ENCODE measurements around the gene GALC. TPM values are rescaled to one million over a fixed set of nuclear protein-coding genes. Genes with fewer than 3 reads are reported as not detected.

The GALC gene
- total and polyA plus RNA-seq, 2 donors from 2014 or later = 13.6 to 29.4 TPM

GRCh38 chr14:87960013-87960787 is 32.8 kb downstream of the GALC start:
- DNase-seq (no peak), FAIRE-seq (no peak)
- no peaks in the 10 kb centered on the region for H3K27me3 ChIP-seq (ENCODE audit: control insufficient read depth, insufficient read depth, low read length)
- intact Hi-C loops (cut with DNase I) = no loop called here
- no peaks in the 10 kb centered on the region for H3K9me3 ChIP-seq (ENCODE audit: control insufficient read depth in 2 of 3, insufficient read depth in 1 of 3, low read length in 3 of 3)
- no peaks in the 10 kb centered on the region for H3K4me1 ChIP-seq (ENCODE audit: control insufficient read depth in 2 of 3, insufficient read depth in 2 of 3, low read depth in 1 of 3, low read length in 3 of 3)
- H3K36me3 ChIP-seq (ENCODE audit: control insufficient read depth in 2 of 3, insufficient read depth in 3 of 3, low read length in 3 of 3) = peaks cover 5 to 10% (median 9%) of the 10 kb centered on the region in 3 donors
- TF ChIP-seq CTCF (IDR thresholded peaks at IDR 0.05; ENCODE audit: borderline replicate concordance, extremely low read depth, insufficient read depth) = no peak
- H3K4me3 ChIP-seq (ENCODE audit: low read length in 3 of 3) = no peak overlapping the region
- no peak overlapping the region for H3K9ac ChIP-seq (ENCODE audit: low read length in 3 of 3)
- no peak overlapping the region for H3K27ac ChIP-seq (ENCODE audit: low read depth in 2 of 2, low read length in 2 of 2)

DNA sequence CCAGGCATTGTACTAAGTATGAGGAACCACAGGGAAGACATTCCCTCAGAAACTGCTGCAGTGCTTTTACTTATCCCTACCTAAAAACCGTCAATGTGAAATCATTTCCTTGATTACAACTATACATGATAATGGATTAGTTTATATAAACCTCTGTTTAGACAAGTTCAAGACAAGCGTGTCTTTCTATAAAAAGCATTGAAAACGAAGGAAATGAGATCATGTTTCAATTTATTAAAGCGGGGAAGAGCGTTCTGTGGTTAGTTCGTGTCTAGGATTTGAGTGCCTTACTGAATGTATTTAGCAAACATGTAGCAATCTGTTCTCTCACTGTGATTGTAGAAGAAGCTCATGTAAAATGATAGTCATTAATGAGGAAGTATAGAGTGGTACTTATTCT is 37.5 kb downstream of the GALC start:
- Histone ChIP-seq H3K9me3 (ENCODE audit: control insufficient read depth in 2 of 3, insufficient read depth in 1 of 3, low read length in 3 of 3) (no peaks in the 10 kb centered on the region), H3K27me3 (ENCODE audit: control insufficient read depth, insufficient read depth, low read length) (no peaks in the 10 kb centered on the region), H3K4me1 (ENCODE audit: control insufficient read depth in 2 of 3, insufficient read depth in 2 of 3, low read depth in 1 of 3, low read length in 3 of 3) (no peaks in the 10 kb centered on the region), H3K4me3 (ENCODE audit: low read length in 3 of 3) (no peak overlapping the region), H3K27ac (ENCODE audit: low read depth in 2 of 2, low read length in 2 of 2) (no peak overlapping the region), H3K9ac (ENCODE audit: low read length in 3 of 3) (no peak overlapping the region), H3K36me3 (ENCODE audit: control insufficient read depth in 2 of 3, insufficient read depth in 3 of 3, low read length in 3 of 3) (peaks cover 0 to 5% (median 3%) of the 10 kb centered on the region in 3 donors)
- intact Hi-C loops (cut with DNase I) = no loop called here
- no peak for DNase-seq
- FAIRE-seq = no peak
- TF ChIP-seq CTCF (IDR thresholded peaks at IDR 0.05; ENCODE audit: borderline replicate concordance, extremely low read depth, insufficient read depth) = no peak

- no peaks in the 10 kb centered on the region for H3K4me1 ChIP-seq (ENCODE audit: control insufficient read depth in 2 of 3, insufficient read depth in 2 of 3, low read depth in 1 of 3, low read length in 3 of 3)
- no peaks in the 10 kb centered on the region for H3K9me3 ChIP-seq (ENCODE audit: control insufficient read depth in 2 of 3, insufficient read depth in 1 of 3, low read length in 3 of 3)
- H3K36me3 ChIP-seq (ENCODE audit: control insufficient read depth in 2 of 3, insufficient read depth in 3 of 3, low read length in 3 of 3) = peaks cover 0 to 6% (median 4%) of the 10 kb centered on the region in 3 donors
- FAIRE-seq (no peak), DNase-seq (no peak)
- no peak overlapping the region for H3K27ac ChIP-seq (ENCODE audit: low read depth in 2 of 2, low read length in 2 of 2)
- H3K9ac ChIP-seq (ENCODE audit: low read length in 3 of 3) = no peak overlapping the region
- intact Hi-C loops (cut with DNase I) = no loop called here
- H3K4me3 ChIP-seq (ENCODE audit: low read length in 3 of 3) = no peak overlapping the region
- TF ChIP-seq CTCF (IDR thresholded peaks at IDR 0.05; ENCODE audit: borderline replicate concordance, extremely low read depth, insufficient read depth) = no peak
- H3K27me3 ChIP-seq (ENCODE audit: control insufficient read depth, insufficient read depth, low read length) = no peaks in the 10 kb centered on the region
Measured at GRCh38 chr14:87952307-87953094, 40.5 kb downstream of the GALC start.

Measured in kidney (tissue), 14 donors.